Right cardiac atrium (tissue), 5 donors: Measurements from ENCODE around the gene ZG16B. TPM values are rescaled to one million over a fixed set of nuclear protein-coding genes. Genes with fewer than 3 reads are reported as not detected.

Source experiments
- ATAC-seq, 2 donors: fragments of 200-7000 bp; cut with Tn5 transposase; one replicate each; pipeline versions ENCODE4 v1.8.0 to v1.9.1; 2020; ENCODE audit warnings: moderate library complexity in 2 of 2, mild to moderate bottlenecking in 1 of 2
- DNase-seq, 3 donors: peaks; one replicate each; pipeline ENCODE4 v3.0.0-alpha.2; 2020
- H3K27ac ChIP-seq: one replicate; pipeline ENCODE4 v1.5.1; 2013; ENCODE audit warnings: mild to moderate bottlenecking, low read length, control low read depth, moderate library complexity
- H3K27me3 ChIP-seq: one replicate; pipeline ENCODE4 v1.6.1; 2013; ENCODE audit not compliant: control insufficient read depth, insufficient read depth
- H3K4me1 ChIP-seq: one replicate; pipeline ENCODE4 v1.6.1; 2013; ENCODE audit warnings: low read length; ENCODE audit not compliant: control insufficient read depth, insufficient read depth
- H3K4me3 ChIP-seq: one replicate; pipeline ENCODE4 v1.5.1; 2013; ENCODE audit warnings: low read length, control low read depth
- H3K9me3 ChIP-seq: one replicate; pipeline ENCODE4 v1.6.1; 2013; ENCODE audit warnings: low read length; ENCODE audit not compliant: control insufficient read depth
- WGBS: extraction: QIAGEN DNeasy Blood & Tissue Kit; methylation state at CpG from one replicate; pipeline ENCODE4 v1.1.7; 2013; 5-methylcytosine and 5-hydroxymethylcytosine counted together
- intact Hi-C, 4 donors: fragments of 100-400 bp; cut with DNase I; formaldehyde crosslinking; loops; one replicate each; pipeline versions ENCODE4 v1.11.0 to v1.14.0; 2022 to 2023
- polyA plus RNA-seq: library from polyadenylated mRNA; stranded (reverse); fragments of 200-250 nt; gene quantifications from one replicate; pipeline ENCODE4 v1.2.3, GENCODE V29; 2013
- total RNA-seq, 4 donors: library from RNA; stranded (reverse); fragmentation: NEBNext Ultra II Directional; extraction: Animal tissue kit (Norgen Biotek cat#: 25700); gene quantifications; one replicate each; pipeline ENCODE4 v1.2.1, GENCODE V29; 2021
- donor health status: healthy with polysubstance abuse.
- donor health status: DM: no; HTN: yes; CAD: no.
- donor health status: DM: no; HTN: no; CAD: no.
- donor health status: DM: no; HTN: yes; CAD: no; lungs with severe emphysema.
- donor health status: DM: yes; HTN: yes; CAD: no.

ZG16B gene
- total and polyA plus RNA-seq, 5 donors = 0.35 to 0.64 (median 0.51) TPM; not detected in 2

DNA sequence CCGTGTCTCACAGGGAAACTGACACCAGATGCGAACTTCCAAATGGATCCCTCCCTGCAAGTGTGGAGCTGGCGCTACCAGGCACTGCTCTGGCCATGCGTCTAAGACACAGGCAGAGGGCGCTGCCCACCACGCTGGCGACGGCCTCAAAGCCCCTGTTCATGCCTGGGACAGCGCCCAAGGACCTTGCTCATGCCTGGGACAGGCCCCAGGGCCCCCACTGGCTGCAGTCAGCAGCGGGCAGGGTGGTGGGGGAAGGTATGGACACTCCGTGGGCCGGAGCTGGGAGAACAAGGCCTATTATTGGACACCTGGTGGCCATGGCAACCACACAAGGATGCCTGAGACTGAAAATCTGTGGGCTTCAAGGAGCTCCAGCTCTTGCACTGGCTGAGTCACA, 8.8 kb downstream of the ZG16B start:
- Histone ChIP-seq H3K27ac (no peak overlapping the region), H3K4me3 (no peak overlapping the region), H3K27me3 (no peaks in the 10 kb centered on the region), H3K4me1 (no peaks in the 10 kb centered on the region), H3K9me3 (no peaks in the 10 kb centered on the region)
- intact Hi-C loops = loop anchor here in 1 of 4 donors (5.0 kb wide), 1 partner anchor 88 kb away; no protein-coding TSS in a partner anchor
- DNase-seq (peak; percentile 60 to 82 (median 78)), ATAC-seq (peak; percentile 66 to 75)
- WGBS = 3% methylated on average over 12 of the region's 12 CpGs

DNA sequence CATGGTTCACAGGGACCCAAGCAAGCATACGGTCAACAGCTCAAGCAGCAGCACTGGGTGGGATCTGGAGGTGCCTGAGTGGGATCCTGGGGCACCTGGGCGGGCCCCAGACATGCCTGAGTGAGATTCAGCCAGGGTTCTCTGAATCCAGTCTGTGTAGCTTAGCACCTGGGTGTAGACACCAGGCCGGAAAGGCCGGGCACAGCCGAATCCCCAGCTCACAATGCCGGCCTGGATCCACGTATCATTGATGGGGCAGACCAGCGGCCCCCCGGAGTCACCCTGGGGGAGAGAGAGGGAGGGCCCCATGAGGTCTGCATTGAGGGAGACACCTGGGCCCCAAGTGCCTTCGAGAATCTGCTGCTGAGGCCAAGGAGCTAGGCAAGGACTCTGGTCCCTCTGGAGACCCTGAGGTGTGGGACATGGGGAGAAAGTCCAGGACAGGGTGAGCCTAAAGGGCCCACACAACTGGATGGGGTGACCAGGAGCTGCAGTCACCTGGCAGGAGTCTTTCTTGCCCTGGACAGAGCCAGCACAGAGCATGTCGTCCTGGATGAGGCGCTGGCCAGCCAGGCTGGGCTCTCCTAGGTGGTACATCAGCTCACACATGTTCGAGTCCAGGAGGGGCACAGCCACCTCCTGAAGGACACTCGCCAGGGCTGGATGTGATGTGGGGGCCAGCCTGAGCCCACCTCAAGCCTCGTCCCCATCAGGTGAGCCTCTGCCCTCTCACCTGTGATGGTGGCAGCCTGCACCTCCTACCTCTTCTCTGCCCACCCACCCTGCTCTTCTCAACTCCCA, 9.7 kb downstream of the ZG16B start:
- no peak overlapping the region for H3K4me3 ChIP-seq
- no peaks in the 10 kb centered on the region for H3K27me3 ChIP-seq
- intact Hi-C loops = loop anchor here in 1 of 4 donors (5.0 kb wide), 1 partner anchor 87 kb away; no protein-coding TSS in a partner anchor
- no peak overlapping the region for H3K27ac ChIP-seq
- H3K9me3 ChIP-seq = no peaks in the 10 kb centered on the region
- ATAC-seq (no peak), DNase-seq (no peak)
- 79% methylated on average over 15 of the region's 15 CpGs for WGBS
- H3K4me1 ChIP-seq = no peaks in the 10 kb centered on the region

GRCh38 chr16:2840914-2841313, 10.8 kb downstream of the ZG16B start:
- H3K27me3 ChIP-seq = no peaks in the 10 kb centered on the region
- ATAC-seq = no peak
- WGBS = 81% methylated on average over 12 of the region's 12 CpGs
- H3K4me3 ChIP-seq = no peak overlapping the region
- DNase-seq = no peak
- H3K27ac ChIP-seq = no peak overlapping the region
- intact Hi-C loops = no loop called here
- H3K9me3 ChIP-seq = no peaks in the 10 kb centered on the region
- no peaks in the 10 kb centered on the region for H3K4me1 ChIP-seq

DNA sequence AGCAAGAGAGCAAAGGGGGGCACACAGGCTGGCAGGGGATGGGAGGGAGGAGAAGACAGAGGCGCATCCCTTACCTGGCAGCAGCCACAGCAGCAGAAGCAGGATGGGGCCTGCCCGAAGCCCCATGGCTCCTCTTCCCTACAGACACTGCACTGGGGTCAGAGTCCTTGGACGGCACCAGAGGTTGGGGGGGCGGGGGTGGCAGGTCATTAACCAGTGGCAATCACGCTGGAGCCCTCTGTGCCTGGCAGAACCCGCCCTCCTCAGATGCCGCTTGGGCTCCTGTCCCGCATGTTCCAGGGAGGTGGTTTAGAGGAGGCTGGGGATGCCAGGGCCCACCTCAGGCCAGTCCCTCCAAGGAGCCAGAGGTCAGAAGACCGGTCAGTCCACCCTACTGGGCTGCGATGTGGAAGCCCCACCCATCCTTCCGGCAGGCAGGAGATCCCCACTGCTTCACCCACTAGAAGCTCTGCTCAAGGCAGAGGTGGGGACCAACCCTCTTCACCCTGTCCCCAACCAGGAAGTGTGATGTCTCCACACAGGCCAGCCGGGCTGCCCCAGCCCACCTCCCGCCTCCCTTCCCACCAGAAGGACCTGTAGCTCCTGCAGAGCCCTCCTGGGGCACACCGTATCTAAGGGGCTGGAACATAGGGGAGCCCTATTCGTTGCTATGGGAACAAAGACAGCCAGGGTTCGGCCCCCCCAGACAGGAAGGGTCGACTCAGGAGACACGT, 11.7 kb downstream of the ZG16B start:
- DNase-seq (no peak), ATAC-seq (peak in 1 of 2 donors; percentile 13)
- Histone ChIP-seq H3K27me3 (no peaks in the 10 kb centered on the region), H3K4me3 (no peak overlapping the region), H3K9me3 (no peaks in the 10 kb centered on the region), H3K4me1 (no peaks in the 10 kb centered on the region), H3K27ac (no peak overlapping the region)
- intact Hi-C loops = no loop called here
- 76% methylated on average over 18 of the region's 18 CpGs for WGBS

DNA sequence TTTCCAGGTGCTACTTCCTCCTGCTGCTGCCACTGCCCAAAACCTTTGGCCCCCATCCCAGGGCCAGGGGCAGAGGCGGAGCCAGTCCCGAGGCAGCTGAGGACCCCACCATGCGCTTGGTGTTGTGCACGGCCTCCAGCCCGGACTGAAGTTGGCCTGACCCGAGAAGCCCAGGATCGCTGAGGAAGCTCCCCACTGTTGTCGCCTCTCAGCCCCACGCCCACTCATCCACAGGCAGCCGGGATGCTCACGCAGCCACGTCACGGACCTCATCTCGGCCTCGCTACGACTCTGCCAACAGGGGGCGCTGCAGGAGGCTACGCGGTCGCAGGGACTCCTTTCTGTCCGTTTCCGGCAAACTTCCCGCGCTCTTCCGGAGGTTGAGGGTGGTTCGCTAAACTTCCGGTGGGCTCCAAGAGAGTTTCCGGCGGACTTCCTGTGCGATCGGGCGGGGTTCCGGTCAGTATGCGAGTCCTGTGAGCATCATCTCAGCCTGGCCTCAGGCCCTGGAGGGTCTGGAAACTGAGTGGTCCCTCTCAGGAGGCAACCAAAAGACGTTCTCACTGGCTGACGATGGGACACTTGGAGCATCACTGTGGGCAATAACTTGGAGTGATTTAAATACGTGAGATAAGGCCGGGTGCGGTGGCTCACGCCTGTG, 12.4 kb downstream of the ZG16B start:
- no peaks in the 10 kb centered on the region for H3K27me3 ChIP-seq
- WGBS = 35% methylated on average over 40 of the region's 40 CpGs
- peak in 1 of 2 donors; percentile 50 for ATAC-seq
- H3K4me3 ChIP-seq = no peak overlapping the region
- no peaks in the 10 kb centered on the region for H3K9me3 ChIP-seq
- peak; percentile 68 to 84 (median 73) for DNase-seq
- H3K27ac ChIP-seq = no peak overlapping the region
- intact Hi-C loops = no loop called here
- H3K4me1 ChIP-seq = no peaks in the 10 kb centered on the region

DNA sequence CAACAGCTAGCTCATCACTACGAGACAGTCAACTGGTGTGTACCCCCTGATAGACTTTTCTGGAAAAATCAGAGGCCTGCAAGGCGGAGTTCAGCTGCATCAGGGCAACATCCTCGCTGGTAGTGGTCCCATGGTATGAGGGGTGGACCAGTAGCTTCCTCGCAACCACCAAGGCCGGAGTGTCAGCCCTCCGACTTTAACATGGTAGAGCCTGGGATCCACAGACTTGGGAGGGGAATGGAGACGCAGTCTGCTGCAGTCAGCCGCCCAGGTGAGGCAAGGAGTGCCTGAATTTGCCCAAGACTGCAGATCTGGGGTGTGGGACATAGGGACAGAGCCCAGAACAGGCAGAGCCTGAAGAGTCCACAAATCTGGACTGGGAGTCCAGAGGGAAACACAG, 13.4 kb downstream of the ZG16B start:
- Histone ChIP-seq H3K4me3 (no peak overlapping the region), H3K4me1 (no peaks in the 10 kb centered on the region), H3K27ac (no peak overlapping the region), H3K9me3 (no peaks in the 10 kb centered on the region), H3K27me3 (no peaks in the 10 kb centered on the region)
- no peak for DNase-seq
- intact Hi-C loops = no loop called here
- 83% methylated on average over 8 of the region's 8 CpGs for WGBS
- ATAC-seq = no peak

DNA sequence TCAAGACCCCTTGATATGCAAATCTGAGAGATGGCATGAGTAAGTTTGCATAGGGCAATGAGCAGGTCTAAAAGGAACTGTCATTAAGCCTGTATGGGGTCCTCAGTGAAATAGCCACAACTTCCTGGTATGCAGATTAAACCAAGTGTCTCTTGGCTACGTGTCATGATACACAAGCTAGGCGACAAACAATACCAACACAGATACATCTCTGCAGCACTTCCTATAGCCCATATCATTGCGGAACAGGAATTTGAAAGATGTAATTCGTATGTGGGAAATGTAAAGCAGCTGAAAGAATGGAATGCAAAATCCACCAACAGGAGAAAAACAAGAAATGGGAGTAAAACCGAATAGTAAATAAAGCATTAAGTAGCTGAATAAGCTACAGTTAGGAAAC, 15.0 kb downstream of the ZG16B start:
- H3K27ac ChIP-seq = no peak overlapping the region
- DNase-seq (no peak), ATAC-seq (no peak)
- H3K4me1 ChIP-seq = no peaks in the 10 kb centered on the region
- WGBS = 58% methylated on average over 5 of the region's 5 CpGs
- H3K9me3 ChIP-seq = no peaks in the 10 kb centered on the region
- H3K4me3 ChIP-seq = no peak overlapping the region
- no peaks in the 10 kb centered on the region for H3K27me3 ChIP-seq
- intact Hi-C loops = no loop called here

DNA sequence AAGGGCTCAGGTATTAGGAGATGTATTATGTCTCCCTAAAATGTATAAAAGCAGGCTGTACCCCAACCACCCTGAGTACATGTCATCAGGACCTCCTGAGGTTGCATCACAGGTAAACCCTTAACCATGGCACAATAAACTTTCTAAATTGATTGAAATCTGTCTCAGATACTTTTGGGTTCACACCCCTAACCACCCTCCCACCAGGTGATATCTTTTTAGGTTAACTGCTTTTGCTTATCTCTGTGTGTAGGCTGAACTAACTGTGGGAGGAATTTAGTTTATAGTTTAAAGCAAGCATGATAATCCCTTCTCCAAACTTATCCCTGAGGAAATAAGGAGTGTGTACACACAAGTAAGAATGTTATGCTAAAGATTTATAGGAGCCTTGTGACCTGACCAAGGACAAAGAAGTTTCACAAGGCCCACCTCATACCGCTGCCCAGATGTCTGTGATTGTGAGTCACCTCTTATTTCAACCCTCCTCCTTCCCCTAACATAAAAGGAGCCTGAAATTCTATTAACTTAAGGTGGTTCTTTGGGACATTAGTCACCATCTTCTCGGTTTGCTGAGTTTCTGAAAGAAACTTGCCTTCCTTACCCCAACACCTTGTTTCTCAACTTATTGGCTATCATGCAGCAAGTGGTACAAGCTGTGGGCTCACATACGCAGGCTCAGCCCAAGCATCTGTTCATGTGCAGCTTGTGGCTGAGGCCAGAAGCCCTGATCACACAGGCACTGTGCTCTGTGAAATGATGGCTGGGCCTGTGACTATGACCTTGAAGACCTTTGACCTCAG, 16.6 kb downstream of the ZG16B start:
- Histone ChIP-seq H3K27ac (no peak overlapping the region), H3K9me3 (no peaks in the 10 kb centered on the region), H3K4me3 (no peak overlapping the region), H3K27me3 (no peaks in the 10 kb centered on the region), H3K4me1 (no peaks in the 10 kb centered on the region)
- no peak for DNase-seq
- intact Hi-C loops = no loop called here
- no peak for ATAC-seq
- 65% methylated on average over 3 of the region's 3 CpGs for WGBS

GRCh38 chr16:2848933-2849725, 19.0 kb downstream of the ZG16B start:
- H3K27me3 ChIP-seq = no peaks in the 10 kb centered on the region
- no peak overlapping the region for H3K27ac ChIP-seq
- no peak overlapping the region for H3K4me3 ChIP-seq
- WGBS = 79% methylated on average over 16 of the region's 16 CpGs
- no peaks in the 10 kb centered on the region for H3K4me1 ChIP-seq
- H3K9me3 ChIP-seq = no peaks in the 10 kb centered on the region
- intact Hi-C loops = no loop called here
- ATAC-seq (no peak), DNase-seq (no peak)
